A375 (cell line): ENCODE measurements around the gene MFF. TPM values are rescaled to one million over a fixed set of nuclear protein-coding genes. Genes with fewer than 3 reads are reported as not detected.

Source experiments
- total RNA-seq: library from RNA; depleted of rRNA; stranded (reverse); fragments of >200 nt; shearing (Covaris generic); gene quantifications from 2 replicates; pipeline ENCODE4 v1.2.3, GENCODE V29; 2014; rRNA removed

MFF gene, protein sequence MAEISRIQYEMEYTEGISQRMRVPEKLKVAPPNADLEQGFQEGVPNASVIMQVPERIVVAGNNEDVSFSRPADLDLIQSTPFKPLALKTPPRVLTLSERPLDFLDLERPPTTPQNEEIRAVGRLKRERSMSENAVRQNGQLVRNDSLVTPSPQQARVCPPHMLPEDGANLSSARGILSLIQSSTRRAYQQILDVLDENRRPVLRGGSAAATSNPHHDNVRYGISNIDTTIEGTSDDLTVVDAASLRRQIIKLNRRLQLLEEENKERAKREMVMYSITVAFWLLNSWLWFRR
- total RNA-seq, result 83.3 and 84.8 TPM in 2 replicates

DNA sequence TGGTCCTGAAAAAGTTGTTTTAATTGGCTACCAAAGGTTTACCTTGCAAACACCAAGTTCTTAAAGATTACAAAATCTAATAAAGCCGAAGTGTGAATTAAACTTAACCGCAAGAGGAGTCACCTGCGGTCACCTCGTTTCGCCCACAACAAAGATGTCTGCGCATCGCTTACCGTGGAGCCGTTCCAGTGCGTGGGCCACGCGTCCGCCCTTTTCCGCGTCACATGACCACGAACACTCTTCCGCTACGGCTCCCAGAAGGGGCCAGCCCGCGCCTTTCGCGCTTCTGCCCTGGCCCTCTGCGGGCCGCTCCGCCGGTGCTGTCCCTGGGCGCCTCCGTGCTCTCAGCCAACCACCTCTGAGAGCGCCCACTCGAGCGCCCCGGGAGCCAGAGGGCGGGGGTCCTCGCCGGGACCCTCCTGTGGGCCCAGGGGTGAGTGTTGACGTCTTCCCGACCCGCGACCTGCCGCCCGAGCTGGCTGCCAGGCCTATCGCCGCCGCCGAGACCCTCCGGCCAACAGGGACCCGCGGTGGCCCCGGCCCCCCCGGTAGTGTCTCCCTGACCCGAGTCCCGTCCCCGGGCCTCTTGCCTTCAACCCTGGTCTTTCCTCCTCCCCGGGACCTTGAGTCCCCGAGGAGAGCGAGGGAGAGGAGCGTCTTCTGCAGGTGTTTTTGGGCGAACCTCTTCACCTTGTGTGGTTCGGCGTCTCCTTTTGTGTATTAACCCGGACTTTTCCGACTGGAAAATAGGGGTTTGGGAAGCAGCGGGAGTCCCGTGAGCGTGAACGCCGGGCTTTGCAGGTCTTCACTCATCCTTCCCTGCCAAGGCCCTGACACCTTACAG lies at the start of gene MFF:
TSS of gene MFF (plus strand) at position 257 of the 844 bp plus-strand sequence. CDS start 5,415 bp downstream, outside the sequence.

DNA sequence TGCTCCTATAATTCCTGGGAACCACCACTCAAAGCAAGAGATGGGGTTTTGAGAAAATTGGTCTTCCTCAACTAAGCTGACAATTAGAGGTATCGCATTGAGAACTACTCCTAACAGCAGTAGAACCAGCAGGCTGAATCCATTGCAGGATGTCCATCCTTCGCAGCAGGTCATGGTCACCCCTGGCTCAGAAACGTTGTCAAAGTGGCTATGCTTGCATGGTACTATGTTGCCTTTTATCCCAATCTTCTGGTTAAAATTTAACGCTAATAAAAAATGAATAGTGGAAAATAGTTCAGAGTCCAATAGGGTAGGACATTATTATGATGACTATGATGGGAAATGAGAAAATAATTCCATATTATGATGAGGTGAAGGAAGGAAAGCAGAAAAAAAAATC lies 54.0 kb downstream of the MFF start, which contains the start of gene TM4SF20:
TSS of gene TM4SF20 (minus strand) at position 212 of the 400 bp plus-strand sequence. CDS start at position 174, 38 bp downstream.

DNA sequence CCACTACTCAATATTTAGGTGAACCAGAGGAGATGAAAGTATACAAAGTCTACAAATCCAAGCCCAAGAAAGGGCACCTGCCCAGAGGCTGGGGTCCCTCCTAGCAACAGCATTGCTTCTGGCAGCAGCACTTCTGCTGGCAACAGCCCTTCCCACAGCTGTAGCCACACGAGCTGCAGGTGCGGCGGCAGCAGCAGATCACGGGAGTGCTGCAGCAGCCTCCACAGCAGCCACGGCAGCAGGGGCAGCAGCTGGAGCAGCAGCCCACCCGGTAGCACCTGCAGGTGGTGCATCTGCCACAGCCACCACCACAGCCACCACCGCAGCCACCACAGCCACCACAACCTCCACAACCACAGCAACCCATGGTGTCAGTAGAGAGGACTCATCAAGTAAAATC lies 62.5 kb downstream of the MFF start, which contains the start of gene SCYGR1:
TSS of gene SCYGR1 (minus strand) at position 367 of the 400 bp plus-strand sequence. CDS start at position 367, 0 bp downstream.

Other genes with a start within 250 kb of the MFF start
- gene COL4A4, start 161.0 kb upstream of the MFF start, total RNA-seq, result 0.05 and 0.11 TPM in 2 replicates
- gene COL4A3, start 160.6 kb upstream of the MFF start, total RNA-seq, result not detected in 2 replicates
- gene TM4SF20, start 54.1 kb downstream of the MFF start, total RNA-seq, result not detected in 2 replicates
- not detected in 2 replicates for gene SCYGR1, start 62.7 kb downstream of the MFF start, total RNA-seq
- gene AGFG1, start 146.9 kb downstream of the MFF start, total RNA-seq, result 17.7 and 23.8 TPM in 2 replicates